Rectal smooth muscle tissue (tissue), 1 donor: ENCODE results near the gene TEX22.
"Not testable (repeated sequence)": the region's sequence is repeated elsewhere in the genome, so short reads cannot be mapped to it uniquely, and the experiment has no call there.

ENCODE experiments used
- H3K27ac ChIP-seq: one replicate; pipeline ENCODE4 v1.7.0; 2013; ENCODE audit warnings: low read depth, low read length, inconsistent platforms
- H3K27me3 ChIP-seq: one replicate; pipeline ENCODE4 v1.7.0; 2013; ENCODE audit warnings: low read length; ENCODE audit not compliant: control insufficient read depth, insufficient read depth
- H3K36me3 ChIP-seq: one replicate; pipeline ENCODE4 v1.7.0; 2013; ENCODE audit warnings: low read length; ENCODE audit not compliant: control insufficient read depth, insufficient read depth
- H3K4me1 ChIP-seq: one replicate; pipeline ENCODE4 v1.7.0; 2013; ENCODE audit warnings: low read length; ENCODE audit not compliant: control insufficient read depth, insufficient read depth
- H3K4me3 ChIP-seq: one replicate; pipeline ENCODE4 v1.7.0; 2013; ENCODE audit warnings: low read length
- H3K9ac ChIP-seq: one replicate; pipeline ENCODE4 v1.7.0; 2013; ENCODE audit warnings: low read length

TEX22 gene

GRCh38 chr14:105357626-105358025, 40.7 kb upstream of the TEX22 start:
- Histone ChIP-seq H3K4me1 (no peaks in the 10 kb centered on the region), H3K27me3 (no peaks in the 10 kb centered on the region), H3K4me3 (no peak overlapping the region), H3K27ac (no peak overlapping the region), H3K9ac (no peak overlapping the region), H3K36me3 (peaks cover 6% of the 10 kb centered on the region)

DNA sequence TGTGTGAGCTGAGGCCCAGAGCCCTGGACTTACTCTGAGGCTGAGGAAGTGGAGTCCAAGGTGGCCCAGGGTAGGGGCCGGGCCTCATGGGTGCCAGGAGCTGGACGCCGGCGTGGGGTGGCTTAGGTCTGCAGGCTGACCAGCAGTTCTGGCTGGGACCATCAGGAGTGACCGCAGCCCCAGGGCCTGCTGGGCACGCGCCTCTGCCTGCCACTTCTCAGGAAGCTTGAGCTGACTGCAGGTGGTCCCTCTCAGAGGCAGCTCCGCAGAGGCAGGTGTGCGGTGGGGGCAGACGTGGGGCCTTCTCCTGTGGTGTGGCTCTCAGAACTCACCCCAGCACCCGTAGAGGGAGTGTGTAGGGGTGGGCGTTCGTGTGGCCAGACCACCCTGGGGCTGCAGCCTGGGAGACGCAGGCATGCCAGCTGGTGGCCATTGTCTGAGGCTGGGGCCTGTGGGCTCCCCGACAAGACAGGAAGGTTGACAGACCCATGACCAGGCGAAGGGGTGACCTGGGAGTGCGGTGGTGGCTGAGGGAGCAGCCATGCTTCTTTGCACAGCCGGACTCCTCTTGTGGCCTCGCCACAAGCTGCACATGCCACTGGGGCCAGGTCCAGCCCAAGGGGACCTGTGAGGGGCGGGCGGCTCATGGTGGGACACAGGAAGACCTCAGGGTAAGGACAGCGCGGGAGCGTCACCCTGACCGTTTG, 40.0 kb upstream of the TEX22 start:
- H3K4me3 ChIP-seq = no peak overlapping the region
- no peaks in the 10 kb centered on the region for H3K4me1 ChIP-seq
- H3K27me3 ChIP-seq = no peaks in the 10 kb centered on the region
- H3K36me3 ChIP-seq = peaks cover 6% of the 10 kb centered on the region
- no peak overlapping the region for H3K9ac ChIP-seq
- no peak overlapping the region for H3K27ac ChIP-seq

DNA sequence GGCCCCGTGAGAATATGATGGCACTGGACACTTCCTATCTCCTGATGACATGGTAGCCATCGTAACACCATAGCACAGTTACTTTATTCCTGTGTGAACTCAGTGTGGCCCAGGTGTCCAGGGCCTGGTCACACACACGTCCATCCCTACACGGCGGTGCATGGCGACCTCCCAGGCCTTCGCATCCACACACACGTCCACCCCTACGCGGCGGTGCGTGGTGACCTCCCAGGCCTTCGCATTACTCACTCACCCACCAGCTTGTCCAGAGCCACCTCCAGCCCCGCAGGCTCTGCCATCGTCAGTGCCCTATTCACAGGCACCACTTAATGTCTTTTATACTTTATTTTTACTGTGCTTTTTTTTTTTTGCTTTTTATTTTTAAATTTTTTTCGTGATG, 39.4 kb upstream of the TEX22 start:
- H3K4me3 ChIP-seq = no peak overlapping the region
- no peaks in the 10 kb centered on the region for H3K4me1 ChIP-seq
- no peak overlapping the region for H3K9ac ChIP-seq
- no peak overlapping the region for H3K27ac ChIP-seq
- H3K27me3 ChIP-seq = no peaks in the 10 kb centered on the region
- H3K36me3 ChIP-seq = peaks cover 6% of the 10 kb centered on the region

- H3K9ac ChIP-seq, H3K36me3 ChIP-seq, H3K27ac ChIP-seq, H3K4me1 ChIP-seq, H3K4me3 ChIP-seq, H3K27me3 ChIP-seq: not testable (repeated sequence)
Measured at GRCh38 chr14:105361412-105361811, 36.9 kb upstream of the TEX22 start.

DNA sequence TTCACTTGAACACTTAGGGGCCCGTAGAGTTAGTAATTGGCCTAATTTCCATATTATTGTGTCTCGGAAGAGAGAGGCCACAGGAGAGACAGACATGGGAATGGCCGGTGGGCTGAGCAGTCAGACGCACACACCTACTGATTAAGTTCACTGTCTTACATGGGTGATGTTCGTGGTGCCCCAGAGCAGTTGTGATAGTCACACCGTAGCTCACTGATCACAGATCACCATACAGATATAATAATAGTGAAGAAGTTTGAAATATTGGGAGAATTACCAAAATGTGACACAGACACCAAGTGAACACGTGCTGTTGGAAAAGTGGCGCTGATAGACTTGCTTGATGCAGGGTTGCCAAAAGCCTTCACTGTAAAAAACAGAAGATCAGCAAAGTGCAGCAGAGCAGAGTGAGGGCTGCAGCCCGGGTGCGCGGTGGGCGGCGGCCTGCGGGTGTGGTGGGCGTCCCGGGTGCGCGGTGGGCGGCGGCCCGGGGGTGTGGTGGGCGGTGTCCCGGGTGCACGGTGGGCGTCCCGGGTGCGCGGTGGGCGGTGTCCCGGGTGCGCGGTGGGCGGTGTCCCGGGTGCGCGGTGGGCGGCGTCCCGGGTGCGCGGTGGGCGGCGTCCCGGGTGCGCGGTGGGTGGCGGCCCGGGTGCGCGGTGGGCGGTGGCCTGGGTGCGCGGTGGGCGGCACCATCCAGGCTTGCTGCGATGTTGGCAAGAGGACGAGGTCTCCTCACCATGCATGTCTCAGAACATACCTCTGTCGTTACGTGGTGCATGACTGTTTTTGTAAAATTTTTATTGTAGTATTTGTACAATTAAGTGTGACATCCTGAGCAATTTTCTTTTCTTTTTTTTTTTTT, 34.3 kb upstream of the TEX22 start:
- Histone ChIP-seq H3K27ac (no peak overlapping the region), H3K4me3 (peak overlapping the region; percentile 13), H3K27me3 (no peaks in the 10 kb centered on the region), H3K9ac (no peak overlapping the region), H3K4me1 (no peaks in the 10 kb centered on the region), H3K36me3 (peaks cover 3% of the 10 kb centered on the region)

- Histone ChIP-seq H3K36me3 (peaks cover 3% of the 10 kb centered on the region), H3K4me1 (no peaks in the 10 kb centered on the region), H3K4me3 (no peak overlapping the region), H3K27me3 (no peaks in the 10 kb centered on the region), H3K27ac (no peak overlapping the region), H3K9ac (no peak overlapping the region)
Measured at GRCh38 chr14:105365101-105365500, 33.2 kb upstream of the TEX22 start.

GRCh38 chr14:105365681-105366080, 32.7 kb upstream of the TEX22 start:
- H3K27me3 ChIP-seq = no peaks in the 10 kb centered on the region
- H3K4me3 ChIP-seq = no peak overlapping the region
- peaks cover 3% of the 10 kb centered on the region for H3K36me3 ChIP-seq
- no peak overlapping the region for H3K9ac ChIP-seq
- no peak overlapping the region for H3K27ac ChIP-seq
- H3K4me1 ChIP-seq = no peaks in the 10 kb centered on the region

- Histone ChIP-seq H3K4me1 (no peaks in the 10 kb centered on the region), H3K9ac (no peak overlapping the region), H3K27ac (no peak overlapping the region), H3K4me3 (no peak overlapping the region), H3K27me3 (no peaks in the 10 kb centered on the region), H3K36me3 (no peaks in the 10 kb centered on the region)
Measured at GRCh38 chr14:105366386-105367074, 31.8 kb upstream of the TEX22 start.

DNA sequence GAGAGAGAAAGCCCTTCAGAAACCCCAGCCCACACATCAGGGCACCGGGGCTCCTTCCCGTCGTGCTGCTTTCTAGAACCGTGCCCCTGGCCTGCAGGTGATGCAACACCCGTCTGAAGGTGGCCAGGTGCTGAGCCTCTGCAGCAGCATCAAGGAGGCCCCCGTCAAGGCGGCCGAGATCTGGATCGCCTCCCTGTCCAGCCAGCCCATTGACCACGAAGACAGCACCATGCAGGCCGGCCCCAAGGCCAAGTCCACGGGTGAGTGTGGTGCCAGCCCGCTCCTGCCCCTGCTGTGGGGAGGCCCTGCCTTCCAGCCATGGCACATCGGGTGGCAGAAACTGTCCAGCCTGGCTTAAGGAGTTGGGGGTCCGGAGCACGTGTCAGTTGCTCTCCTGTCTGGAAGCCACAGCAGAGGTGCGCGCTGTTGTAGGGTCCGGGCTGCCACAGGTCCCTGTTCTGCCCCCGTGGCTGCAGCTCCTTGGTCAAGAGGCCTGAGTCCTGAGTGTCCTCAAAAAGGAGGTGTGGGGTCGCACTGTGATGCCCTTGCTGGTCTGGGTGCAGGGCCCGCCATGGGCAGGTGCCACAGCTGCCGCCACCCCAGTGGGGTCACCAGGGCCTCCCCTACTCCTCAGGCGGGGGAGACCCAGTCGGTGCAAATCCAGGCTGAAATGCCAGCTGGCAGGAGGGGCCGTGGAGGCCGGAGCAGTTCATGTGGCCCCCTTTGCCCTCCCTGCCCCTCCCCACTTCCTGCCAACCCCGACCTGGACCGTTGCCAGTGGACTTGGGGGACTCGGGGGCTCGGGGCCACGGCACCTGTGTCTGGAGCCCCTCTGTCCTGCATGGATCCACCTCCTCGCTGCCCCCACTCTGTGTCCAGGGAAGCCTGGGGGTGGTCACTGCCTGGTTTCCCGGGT, 31.0 kb upstream of the TEX22 start:
- H3K4me1 ChIP-seq = no peaks in the 10 kb centered on the region
- no peaks in the 10 kb centered on the region for H3K36me3 ChIP-seq
- no peak overlapping the region for H3K27ac ChIP-seq
- H3K9ac ChIP-seq = no peak overlapping the region
- no peaks in the 10 kb centered on the region for H3K27me3 ChIP-seq
- H3K4me3 ChIP-seq = no peak overlapping the region

- H3K27ac ChIP-seq = no peak overlapping the region
- no peak overlapping the region for H3K4me3 ChIP-seq
- H3K9ac ChIP-seq = no peak overlapping the region
- no peaks in the 10 kb centered on the region for H3K27me3 ChIP-seq
- H3K4me1 ChIP-seq = no peaks in the 10 kb centered on the region
- no peaks in the 10 kb centered on the region for H3K36me3 ChIP-seq
Measured at GRCh38 chr14:105368032-105368417, 30.3 kb upstream of the TEX22 start.

DNA sequence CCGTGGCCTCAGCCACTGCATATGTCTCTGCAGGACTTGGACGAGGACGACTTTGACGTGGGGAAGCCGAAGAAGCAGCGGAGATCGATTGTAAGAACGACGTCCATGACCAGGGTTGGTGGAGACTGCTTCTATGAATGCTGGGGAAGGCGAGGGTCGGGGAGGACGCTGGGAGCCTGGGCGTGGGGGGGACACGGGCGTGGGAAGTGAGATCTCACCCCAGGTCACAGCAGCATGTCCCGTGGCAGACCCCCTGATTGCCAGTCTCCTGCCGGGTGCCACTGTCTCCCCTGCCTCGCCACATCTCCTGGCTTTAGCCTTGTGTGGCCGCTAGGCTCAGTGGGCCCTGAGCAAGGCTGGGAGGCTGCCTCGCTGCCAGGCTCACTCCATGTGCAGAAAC, 29.9 kb upstream of the TEX22 start:
- no peaks in the 10 kb centered on the region for H3K27me3 ChIP-seq
- no peak overlapping the region for H3K4me3 ChIP-seq
- no peak overlapping the region for H3K27ac ChIP-seq
- no peaks in the 10 kb centered on the region for H3K36me3 ChIP-seq
- H3K9ac ChIP-seq = no peak overlapping the region
- H3K4me1 ChIP-seq = no peaks in the 10 kb centered on the region
